GM21360 (cell line): Measurements from ENCODE around the gene TMEM161A.

Source experiments
- ATAC-seq: cut with Tn5 transposase; IDR thresholded peaks from one replicate; pipeline ENCODE4 v1.9.1; 2021; ENCODE audit warnings: mild to moderate bottlenecking, moderate library complexity; ENCODE audit not compliant: unreplicated experiment

The TMEM161A gene

DNA sequence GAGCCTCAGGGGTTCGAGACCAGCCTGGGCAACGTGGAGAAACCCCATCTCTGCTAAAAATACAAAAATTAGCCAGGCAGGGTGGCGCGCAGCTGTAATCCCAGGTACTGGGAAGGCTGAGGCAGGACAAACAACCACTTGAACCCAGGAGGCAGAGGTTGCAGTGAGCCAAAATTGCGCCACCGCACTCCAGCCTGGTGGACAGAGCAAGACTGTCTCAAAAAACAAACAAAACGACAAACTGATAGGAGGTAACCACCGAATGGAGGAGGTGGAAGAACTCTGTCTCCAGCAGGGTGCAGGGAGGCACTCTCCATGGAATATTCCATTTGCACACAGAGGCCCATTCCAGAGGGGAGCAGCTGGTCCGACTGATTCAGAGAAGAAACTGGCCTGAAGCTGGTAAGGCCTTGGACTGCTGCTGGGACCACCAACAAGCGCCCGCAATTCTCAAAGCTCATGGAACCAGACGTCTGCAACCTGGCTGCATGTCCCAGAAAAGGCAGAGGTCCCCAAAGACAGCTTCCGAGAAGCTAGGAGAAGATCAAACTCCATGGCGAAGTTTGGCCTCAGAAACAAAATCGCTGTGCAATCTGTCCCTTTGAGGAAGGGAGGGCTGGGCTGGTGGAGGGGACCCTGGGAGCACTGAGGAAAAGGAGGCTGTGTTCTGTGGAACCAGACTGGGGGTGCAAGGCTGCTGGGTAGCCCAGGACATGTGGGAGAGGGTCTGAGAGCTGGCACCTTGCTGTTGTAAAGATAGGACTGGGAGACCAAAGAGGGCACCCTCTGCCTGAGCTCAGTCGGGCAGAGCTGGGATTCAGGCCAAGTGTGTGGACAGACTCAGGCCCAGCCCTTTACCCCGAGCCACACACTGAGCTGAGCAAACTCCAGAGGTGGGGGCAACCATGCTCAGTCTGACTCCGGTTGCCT, 39.3 kb downstream of the TMEM161A start:
- ATAC-seq, result no peak

DNA sequence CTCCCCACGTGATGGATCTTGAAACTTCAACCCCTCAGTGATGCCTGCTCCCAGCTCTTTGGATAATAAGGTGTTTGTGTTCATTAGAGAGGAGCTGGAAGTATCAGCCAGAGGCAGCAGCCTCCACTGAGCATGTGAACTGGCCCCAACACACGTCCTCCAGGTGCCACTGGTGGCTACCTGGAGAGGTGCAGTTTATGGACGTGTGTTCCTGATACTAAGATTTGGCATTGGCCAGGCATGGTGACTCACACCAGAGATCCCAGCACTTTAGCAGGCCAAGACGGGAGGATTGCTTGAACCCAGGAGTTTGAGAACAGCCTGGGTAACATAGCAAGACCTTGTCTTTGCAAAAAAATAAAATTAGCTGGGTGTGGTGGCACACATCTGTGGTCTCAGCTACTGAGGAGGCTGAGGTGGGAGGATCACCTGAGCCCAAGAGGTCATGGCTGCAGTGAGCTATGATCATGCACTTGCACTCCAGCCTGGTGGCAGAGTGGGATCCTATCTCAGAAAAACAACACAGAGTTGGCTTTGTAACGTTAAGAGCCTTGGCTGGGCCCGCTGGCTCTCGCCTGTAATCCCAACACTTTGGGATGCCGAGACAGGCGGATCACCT, 40.1 kb downstream of the TMEM161A start:
- no peak for ATAC-seq

DNA sequence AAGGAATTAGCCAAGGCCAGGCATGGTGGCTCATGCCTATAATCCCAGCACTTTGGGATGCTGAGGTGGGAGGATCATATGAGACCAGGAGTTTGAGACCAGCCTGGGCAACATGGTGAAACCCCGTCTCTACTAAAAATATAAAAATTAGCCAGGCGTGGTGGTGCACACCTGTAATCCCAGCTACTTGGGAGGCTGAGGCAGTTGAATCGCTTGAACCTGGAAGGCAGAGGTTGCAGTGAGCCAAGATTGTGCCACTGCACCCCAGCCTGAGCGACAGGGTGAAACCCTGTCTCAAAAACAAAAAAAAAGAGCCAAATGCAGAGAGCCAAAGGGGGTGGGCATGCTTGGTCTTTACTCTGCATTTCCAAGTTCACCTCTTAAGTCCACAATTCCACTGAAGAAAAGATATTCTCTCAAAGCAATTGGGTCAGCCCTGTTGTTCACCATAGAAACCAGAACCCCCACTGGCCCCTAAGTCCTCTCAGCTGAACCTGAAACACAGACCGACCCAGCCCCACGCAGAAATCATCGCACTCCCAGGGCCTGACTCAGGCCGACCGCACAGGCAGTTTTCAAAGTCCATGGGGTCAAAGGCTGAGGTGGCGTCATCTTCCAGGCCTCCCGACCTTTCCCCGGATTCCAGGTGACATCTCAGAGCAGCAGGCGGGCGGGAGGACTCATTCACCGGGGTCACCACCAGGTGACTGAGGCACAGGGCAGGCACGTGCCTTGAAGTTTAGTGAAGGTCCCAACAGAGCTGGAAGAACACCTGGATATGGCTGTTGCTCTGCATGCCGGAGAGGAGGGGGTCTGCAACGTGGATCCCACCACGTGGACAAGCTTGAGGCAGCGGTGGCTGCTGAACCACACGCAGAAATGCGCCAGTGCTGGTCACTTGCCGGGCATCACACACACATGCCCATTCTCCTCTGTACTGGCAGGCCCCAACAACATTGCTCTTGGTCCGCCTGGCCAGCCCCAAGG, 41.3 kb downstream of the TMEM161A start:
- no peak for ATAC-seq

DNA sequence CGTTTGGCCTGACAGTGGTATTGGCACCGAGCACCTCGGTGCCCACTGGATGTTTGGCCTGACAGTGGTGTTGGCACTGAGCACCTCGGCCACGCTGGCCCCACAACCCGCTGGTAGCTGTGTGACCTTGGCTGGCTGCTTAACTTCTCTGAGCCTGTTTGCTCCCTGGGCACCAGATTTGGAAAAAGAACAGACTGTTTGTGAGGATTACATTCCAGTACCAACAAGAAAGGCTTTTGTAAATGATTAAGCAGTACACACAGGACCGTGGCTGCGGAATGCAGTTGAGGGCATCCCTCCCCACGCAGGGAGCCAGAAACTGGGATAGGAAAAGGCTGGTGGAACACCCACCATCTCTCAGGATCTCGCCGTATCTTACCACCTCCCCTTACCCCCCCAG, 42.6 kb downstream of the TMEM161A start:
- no peak for ATAC-seq

DNA sequence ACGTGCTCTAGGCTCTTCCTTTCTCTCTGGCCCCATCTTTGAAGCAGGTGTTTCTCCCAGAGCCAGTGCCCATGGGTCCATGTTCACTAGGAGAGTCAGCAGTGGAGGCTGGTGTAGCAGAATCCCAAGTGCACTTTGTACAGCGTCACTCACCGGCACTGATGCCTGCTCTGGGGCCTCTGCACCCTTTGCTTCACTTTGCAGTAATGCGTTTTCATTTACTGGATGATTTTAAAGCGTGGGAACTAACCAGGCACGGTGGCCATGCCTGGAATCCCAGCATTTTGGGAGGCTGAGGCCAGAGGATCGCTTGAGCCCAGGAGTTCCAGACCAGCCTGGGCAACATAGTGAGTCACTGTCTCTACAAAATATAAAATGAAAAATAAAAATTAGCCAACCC, 43.8 kb downstream of the TMEM161A start:
- ATAC-seq, result no peak

DNA sequence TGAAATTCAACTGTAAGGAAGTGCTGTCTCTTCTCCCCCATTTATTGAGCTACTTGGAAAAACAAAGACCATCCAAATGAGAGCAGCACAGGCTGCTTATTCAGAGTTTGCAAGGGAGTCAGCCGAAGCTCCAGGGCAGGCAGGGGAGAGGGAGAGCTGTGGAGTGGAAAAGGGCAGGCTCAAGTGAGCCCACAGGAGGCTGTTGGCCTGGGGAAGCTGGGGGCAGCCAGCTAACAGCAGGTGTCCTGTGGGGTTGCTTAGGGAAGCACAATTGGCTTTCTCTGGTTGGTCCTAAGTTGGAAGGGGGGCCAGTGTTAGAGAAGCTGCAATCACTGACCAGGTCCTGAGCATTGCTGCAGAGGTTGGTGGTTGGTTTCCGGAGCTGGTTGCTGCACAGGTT, 50.6 kb downstream of the TMEM161A start:
- no peak for ATAC-seq

DNA sequence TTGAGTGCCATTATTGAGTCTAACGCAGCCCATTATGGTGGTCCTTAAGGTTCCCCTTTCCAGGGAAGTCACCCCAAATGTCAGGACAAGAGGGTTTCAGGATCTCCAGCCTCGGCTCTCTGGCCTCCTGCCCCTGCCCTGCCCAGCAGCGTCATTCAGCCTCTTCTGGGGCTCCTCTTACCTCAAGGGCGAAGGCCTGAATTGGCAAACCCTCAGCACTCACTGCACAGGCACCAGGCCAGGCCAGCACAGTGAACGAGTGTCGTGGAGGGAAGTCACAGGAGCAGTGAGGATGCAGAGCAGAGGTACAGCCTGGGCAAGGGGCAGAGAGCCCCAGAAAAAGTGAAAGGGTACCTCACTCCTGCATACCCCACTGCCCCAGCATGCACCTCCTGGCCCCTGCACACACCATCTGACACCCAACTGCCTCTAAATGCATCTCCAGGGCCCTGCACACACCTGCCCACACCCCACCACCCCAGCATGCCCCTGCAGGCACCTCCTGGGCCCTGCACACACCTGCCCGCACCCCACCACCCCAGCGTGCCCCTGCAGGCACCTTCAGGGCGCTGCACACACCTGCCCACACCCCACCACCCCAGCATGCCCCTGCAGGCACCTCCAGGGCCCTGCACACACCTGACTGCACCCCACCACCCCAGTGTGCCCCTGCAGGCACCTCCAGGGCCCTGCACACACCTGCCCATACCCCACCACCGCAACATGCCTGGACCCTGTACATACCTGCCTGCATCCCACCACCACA, 54.7 kb downstream of the TMEM161A start:
- no peak for ATAC-seq

DNA sequence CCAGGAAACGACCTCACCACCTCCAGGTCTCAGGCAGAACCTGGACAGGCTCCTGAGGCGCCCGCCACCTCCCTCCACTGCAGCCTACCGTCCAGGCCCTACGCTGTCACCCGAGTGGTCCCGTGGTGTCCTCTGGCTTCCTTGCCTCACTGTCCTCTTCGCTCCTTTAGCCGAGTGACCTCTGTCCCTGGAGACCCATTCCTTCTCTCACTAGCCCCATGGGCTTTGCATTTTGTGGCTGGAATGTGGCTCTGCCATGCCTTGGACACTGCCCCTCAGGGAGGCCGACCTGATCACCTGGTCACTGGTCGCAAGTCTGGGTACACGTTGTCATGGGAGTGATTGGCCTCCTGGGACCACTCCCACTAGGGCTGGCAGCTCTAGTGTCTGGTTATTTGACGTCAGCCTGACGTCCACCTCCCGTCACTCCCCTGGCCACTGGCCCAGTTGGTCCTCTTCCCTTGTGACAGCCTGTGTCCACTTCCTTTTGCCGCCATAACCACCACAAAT, 56.6 kb downstream of the TMEM161A start:
- ATAC-seq, result no peak

DNA sequence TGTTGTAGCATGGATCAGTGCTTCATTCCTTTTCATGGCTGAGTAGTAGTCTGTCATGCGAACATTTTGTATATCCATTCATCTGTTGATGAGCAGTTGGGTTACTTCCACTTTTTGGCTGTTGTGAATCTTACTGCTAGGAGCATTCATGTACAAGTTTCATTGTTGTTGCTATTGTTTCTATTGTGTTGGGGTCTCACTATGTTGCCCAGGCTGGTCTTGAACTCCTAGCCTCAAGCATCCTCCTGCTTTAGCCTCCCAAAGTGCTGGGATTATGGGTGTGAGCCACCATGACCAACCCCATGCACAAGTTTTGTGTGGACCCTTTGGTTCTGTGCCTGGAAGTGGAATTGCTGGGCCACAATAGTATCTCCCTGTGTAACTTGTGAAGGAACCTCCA, 58.7 kb downstream of the TMEM161A start:
- ATAC-seq, result no peak

DNA sequence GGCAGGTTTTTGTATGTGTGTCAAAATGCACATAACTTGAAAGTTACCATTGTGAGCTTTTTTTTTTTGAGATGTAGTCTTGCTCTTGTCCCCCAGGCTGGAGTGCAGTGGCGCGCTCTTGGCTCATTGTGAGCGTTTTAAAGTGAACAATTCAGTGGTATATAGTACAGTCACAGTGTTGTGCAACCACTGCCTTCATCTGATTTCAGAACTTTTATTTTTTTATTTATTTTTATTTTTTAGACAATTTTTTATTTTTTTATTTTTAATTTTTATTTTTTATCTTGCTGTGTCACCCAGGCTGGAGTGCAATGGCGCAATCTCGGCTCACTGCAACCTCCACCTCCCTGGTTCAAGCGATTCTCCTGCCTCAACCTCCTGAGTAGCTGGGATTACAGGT, 59.5 kb downstream of the TMEM161A start:
- ATAC-seq, result no peak

DNA sequence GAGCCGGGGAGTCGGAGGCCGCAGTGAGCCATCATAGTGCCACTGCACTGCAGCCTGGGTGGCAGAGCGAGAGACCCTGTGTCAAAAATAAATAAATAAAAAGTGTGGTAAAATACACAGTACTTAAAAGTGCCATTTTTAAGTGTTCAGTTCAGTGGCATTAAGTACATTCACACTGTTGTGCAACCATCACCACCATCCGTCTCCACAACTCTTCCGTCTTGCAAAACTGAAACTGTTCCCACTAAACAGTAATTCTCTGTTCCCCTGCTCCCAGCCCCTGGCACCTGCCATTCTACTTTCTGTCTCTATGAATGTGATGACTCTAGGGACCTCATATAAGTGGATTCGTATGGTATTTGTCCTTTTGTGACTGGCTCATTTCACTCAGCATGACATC, 61.2 kb downstream of the TMEM161A start:
- no peak for ATAC-seq

DNA sequence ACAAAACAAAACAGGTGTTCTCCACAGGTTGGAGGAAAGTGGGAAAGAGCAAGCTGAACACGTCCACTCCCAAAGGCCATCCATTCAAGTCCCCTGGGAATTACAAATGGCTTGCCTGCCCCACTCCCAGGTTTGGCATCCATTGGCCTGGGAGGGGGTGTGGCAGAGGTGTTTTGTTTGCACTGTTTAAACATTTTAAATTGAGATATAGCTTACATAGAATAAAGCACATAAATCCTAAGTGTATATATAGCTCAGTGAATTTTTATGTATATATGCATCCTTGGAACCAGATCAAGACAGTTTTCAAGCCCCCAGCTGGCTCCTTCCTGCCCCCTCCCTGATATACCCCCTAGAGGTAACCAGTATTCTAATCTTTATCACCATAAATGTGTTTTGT, 61.8 kb downstream of the TMEM161A start:
- ATAC-seq, result no peak

DNA sequence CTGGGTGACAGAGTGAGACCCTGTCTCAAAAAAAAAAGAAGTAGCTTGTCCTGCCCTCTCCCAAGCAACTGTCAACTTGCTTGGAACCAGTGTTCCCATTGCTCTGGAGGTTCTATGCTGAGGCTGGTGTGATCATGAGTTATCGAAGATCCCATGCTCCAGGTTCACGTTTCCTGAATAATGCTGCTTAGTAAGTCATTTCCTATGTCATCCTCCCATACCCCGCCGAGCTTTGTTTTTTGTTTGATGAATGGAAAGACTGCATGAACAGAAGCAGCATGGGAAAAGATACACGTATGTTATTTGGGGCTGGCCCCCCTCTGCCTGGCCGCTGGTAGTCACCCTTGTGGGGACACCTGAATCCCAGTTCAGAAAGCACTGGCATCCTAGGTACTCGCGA, 63.2 kb downstream of the TMEM161A start:
- ATAC-seq, result no peak

DNA sequence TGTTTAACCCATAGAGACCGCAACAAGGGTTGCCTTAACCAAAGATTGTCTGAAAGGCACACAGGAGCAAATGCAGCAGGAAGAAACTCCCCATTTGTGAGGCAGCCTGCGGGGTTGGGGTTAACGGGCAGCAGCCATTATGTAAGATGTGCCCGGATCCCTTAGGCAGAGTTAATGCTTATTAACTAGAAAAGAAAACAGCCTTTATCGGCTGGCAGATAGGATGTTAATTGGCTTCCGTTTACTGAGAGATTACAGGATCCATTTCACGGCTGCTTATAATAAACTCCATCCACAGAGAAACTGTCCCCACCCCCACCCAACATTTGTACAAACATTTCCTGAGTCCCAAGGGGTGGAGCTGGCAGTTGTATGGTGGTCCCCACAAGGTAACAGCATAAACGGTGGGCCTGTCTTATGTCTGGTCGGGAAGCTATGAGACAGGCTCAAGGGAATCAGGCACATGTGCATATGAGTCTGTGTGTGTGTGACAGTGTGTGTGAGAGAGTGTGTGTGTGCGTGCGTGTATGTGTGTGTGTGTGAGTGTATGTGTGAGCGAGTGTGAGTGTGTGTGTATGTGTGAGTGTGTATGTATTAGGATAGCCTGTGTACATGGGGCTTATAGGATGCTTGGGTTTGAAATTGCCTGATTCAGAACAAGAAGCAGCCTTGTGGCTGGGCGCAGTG, 63.9 kb downstream of the TMEM161A start:
- ATAC-seq, result no peak

DNA sequence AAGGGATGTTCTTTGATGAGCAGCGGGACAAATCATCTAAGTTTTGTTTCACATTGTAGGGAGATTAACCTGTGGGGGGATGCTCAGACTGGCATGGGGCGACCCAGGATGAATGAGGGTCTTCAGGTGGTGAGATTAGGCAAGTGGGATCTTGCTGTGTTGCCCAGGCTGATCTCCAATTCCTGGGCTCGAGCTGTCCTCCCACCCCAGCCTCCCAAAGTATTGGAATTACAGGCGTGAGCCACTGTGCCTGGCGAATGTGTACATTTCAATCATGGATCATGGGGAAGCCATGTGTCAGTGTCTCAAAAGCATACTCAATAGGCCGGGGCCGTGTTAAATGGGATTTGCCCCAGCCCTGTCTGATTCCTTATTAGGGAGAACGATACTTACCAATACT, 66.4 kb downstream of the TMEM161A start:
- ATAC-seq, result no peak
